GM23338 (cell line): ENCODE measurements around the gene CECR2.

ENCODE experiments used
- EZH2 ChIP-seq: fragments of 200-600 bp; sonication (generic); IDR thresholded peaks from one replicate; pipeline ENCODE4 v1.8.0; 2017; ENCODE audit warnings: antibody characterized with exemption, mild to moderate bottlenecking, low read depth; ENCODE audit not compliant: unreplicated experiment
- REST ChIP-seq: IDR thresholded peaks from one replicate; pipeline ENCODE4 v1.6.1; 2018; ENCODE audit warnings: antibody characterized with exemption; ENCODE audit not compliant: unreplicated experiment
- TF ChIP-seq, protein P1 (sequence below), 2 experiments: fragments of 200-600 bp in 1 of 2; sonication (generic) in 1 of 2; conservative IDR thresholded peaks; 2 replicates each; pipeline versions ENCODE4 v1.5.1 to v1.6.1; 2016 to 2017; ENCODE audit warnings: antibody characterized with exemption in 2 of 2, low read depth in 2 of 2, mild to moderate bottlenecking in 2 of 2, moderate library complexity in 1 of 2
- TF ChIP-seq, protein P2 (sequence below): fragments of 250-450 bp; sonication (Bioruptor Pico); IDR thresholded peaks from 2 replicates; pipeline ENCODE4 v1.5.0; 2020; ENCODE audit warnings: mild to moderate bottlenecking, moderate library complexity

DNA sequence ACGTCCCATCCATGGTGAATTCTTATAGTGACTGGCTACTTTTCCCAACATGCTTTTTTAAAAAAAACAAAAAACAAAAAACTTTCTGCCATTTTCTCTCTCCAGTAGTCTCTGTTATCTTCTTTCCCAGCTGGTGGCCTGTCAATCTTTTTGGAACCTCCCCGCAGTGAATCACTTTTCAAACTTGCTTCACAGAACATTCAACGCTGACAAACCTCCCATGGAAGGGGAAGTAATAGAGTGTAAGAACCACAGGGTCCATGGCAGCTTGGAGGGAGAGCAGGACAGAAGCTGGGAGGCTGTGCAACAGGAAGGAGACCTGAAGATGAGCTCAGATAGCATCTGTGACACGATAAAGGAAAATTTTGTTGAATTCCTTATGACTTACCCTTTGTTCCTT is 9.8 kb upstream of the CECR2 start:
- TF ChIP-seq, protein P1, sequence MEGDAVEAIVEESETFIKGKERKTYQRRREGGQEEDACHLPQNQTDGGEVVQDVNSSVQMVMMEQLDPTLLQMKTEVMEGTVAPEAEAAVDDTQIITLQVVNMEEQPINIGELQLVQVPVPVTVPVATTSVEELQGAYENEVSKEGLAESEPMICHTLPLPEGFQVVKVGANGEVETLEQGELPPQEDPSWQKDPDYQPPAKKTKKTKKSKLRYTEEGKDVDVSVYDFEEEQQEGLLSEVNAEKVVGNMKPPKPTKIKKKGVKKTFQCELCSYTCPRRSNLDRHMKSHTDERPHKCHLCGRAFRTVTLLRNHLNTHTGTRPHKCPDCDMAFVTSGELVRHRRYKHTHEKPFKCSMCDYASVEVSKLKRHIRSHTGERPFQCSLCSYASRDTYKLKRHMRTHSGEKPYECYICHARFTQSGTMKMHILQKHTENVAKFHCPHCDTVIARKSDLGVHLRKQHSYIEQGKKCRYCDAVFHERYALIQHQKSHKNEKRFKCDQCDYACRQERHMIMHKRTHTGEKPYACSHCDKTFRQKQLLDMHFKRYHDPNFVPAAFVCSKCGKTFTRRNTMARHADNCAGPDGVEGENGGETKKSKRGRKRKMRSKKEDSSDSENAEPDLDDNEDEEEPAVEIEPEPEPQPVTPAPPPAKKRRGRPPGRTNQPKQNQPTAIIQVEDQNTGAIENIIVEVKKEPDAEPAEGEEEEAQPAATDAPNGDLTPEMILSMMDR (conservative IDR thresholded peaks at IDR 0.05; ENCODE audit: low read depth in 2 of 2) = no peak
- TF ChIP-seq EZH2 = no peak
- TF ChIP-seq REST = no peak
- TF ChIP-seq, protein P2, sequence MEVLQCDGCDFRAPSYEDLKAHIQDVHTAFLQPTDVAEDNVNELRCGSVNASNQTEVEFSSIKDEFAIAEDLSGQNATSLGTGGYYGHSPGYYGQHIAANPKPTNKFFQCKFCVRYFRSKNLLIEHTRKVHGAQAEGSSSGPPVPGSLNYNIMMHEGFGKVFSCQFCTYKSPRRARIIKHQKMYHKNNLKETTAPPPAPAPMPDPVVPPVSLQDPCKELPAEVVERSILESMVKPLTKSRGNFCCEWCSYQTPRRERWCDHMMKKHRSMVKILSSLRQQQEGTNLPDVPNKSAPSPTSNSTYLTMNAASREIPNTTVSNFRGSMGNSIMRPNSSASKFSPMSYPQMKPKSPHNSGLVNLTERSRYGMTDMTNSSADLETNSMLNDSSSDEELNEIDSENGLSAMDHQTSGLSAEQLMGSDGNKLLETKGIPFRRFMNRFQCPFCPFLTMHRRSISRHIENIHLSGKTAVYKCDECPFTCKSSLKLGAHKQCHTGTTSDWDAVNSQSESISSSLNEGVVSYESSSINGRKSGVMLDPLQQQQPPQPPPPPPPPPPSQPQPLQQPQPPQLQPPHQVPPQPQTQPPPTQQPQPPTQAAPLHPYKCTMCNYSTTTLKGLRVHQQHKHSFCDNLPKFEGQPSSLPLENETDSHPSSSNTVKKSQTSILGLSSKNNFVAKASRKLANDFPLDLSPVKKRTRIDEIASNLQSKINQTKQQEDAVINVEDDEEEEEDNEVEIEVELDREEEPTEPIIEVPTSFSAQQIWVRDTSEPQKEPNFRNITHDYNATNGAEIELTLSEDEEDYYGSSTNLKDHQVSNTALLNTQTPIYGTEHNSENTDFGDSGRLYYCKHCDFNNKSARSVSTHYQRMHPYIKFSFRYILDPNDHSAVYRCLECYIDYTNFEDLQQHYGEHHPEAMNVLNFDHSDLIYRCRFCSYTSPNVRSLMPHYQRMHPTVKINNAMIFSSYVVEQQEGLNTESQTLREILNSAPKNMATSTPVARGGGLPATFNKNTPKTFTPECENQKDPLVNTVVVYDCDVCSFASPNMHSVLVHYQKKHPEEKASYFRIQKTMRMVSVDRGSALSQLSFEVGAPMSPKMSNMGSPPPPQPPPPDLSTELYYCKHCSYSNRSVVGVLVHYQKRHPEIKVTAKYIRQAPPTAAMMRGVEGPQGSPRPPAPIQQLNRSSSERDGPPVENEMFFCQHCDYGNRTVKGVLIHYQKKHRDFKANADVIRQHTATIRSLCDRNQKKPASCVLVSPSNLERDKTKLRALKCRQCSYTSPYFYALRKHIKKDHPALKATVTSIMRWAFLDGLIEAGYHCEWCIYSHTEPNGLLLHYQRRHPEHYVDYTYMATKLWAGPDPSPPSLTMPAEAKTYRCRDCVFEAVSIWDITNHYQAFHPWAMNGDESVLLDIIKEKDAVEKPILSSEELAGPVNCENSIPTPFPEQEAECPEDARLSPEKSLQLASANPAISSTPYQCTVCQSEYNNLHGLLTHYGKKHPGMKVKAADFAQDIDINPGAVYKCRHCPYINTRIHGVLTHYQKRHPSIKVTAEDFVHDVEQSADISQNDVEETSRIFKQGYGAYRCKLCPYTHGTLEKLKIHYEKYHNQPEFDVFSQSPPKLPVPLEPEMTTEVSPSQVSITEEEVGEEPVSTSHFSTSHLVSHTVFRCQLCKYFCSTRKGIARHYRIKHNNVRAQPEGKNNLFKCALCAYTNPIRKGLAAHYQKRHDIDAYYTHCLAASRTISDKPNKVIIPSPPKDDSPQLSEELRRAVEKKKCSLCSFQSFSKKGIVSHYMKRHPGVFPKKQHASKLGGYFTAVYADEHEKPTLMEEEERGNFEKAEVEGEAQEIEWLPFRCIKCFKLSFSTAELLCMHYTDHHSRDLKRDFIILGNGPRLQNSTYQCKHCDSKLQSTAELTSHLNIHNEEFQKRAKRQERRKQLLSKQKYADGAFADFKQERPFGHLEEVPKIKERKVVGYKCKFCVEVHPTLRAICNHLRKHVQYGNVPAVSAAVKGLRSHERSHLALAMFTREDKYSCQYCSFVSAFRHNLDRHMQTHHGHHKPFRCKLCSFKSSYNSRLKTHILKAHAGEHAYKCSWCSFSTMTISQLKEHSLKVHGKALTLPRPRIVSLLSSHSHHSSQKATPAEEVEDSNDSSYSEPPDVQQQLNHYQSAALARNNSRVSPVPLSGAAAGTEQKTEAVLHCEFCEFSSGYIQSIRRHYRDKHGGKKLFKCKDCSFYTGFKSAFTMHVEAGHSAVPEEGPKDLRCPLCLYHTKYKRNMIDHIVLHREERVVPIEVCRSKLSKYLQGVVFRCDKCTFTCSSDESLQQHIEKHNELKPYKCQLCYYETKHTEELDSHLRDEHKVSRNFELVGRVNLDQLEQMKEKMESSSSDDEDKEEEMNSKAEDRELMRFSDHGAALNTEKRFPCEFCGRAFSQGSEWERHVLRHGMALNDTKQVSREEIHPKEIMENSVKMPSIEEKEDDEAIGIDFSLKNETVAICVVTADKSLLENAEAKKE (CRISPR knock-in tag) = no peak
